HFFc6 (cell line): Measurements from ENCODE around the gene PLB1. TPM values are rescaled to one million over a fixed set of nuclear protein-coding genes. Genes with fewer than 3 reads are reported as not detected.
A peak's percentile ranks its signal among the peaks of the same experiment; 100 is the strongest.

ENCODE experiments used
- DNase-seq: peaks from one replicate; pipeline ENCODE4 v3.0.0-alpha.2; 2018
- H3K27ac Mint-ChIP-seq: 2 replicates; pipeline ENCODE4 v1.8.0; 2020; ENCODE audit warnings: mild to moderate bottlenecking, mixed read lengths
- H3K27me3 Mint-ChIP-seq: 2 replicates; pipeline ENCODE4 v1.8.0; 2021; ENCODE audit warnings: mild to moderate bottlenecking, moderate library complexity, mixed read lengths; ENCODE audit not compliant: insufficient read depth
- H3K36me3 Mint-ChIP-seq: 2 replicates; pipeline ENCODE4 v1.8.0; 2021; ENCODE audit warnings: low read depth, mixed read lengths
- H3K4me1 Mint-ChIP-seq: 2 replicates; pipeline ENCODE4 v1.8.0; 2020; ENCODE audit warnings: low read depth, mixed read lengths
- H3K4me3 Mint-ChIP-seq: 2 replicates; pipeline ENCODE4 v1.8.0; 2020; ENCODE audit warnings: mild to moderate bottlenecking, moderate library complexity, mixed read lengths
- H3K9me3 Mint-ChIP-seq: 2 replicates; pipeline ENCODE4 v1.8.0; 2020; ENCODE audit warnings: mild to moderate bottlenecking, mixed read lengths
- CTCF ChIP-seq: fragments of 200-600 bp; sonication (generic); IDR thresholded peaks from 2 replicates; pipeline ENCODE4 v1.5.0; 2021; ENCODE audit warnings: antibody characterized with exemption, mild to moderate bottlenecking
- total RNA-seq, 6 experiments: library from RNA; stranded (reverse); fragmentation: NEBNext Ultra II Directional; extraction: Animal tissue kit (Norgen Biotek cat#: 25700); gene quantifications; 2 replicates in 1 of 6; 3 replicates in 5 of 6; pipeline ENCODE4 v1.2.3, GENCODE V29; 2021

PLB1 gene
- total RNA-seq, 6 experiments from 2014 or later = 0.36 to 0.95 (median 0.62) TPM

GRCh38 chr2:28620291-28620793 lies 124.5 kb downstream of the PLB1 start:
- H3K9me3 Mint-ChIP-seq = no peaks in the 10 kb centered on the region
- no peak for DNase-seq
- peaks cover 32% of the 10 kb centered on the region for H3K4me1 Mint-ChIP-seq
- H3K4me3 Mint-ChIP-seq = no peak overlapping the region
- no peak for TF ChIP-seq CTCF
- no peaks in the 10 kb centered on the region for H3K36me3 Mint-ChIP-seq
- H3K27me3 Mint-ChIP-seq = no peaks in the 10 kb centered on the region
- H3K27ac Mint-ChIP-seq = peak overlapping the region; percentile 92

GRCh38 chr2:28620801-28621171 lies 124.9 kb downstream of the PLB1 start:
- Mint-ChIP-seq H3K36me3 (no peaks in the 10 kb centered on the region), H3K9me3 (no peaks in the 10 kb centered on the region), H3K27me3 (no peaks in the 10 kb centered on the region), H3K4me3 (no peak overlapping the region), H3K4me1 (peaks cover 36% of the 10 kb centered on the region), H3K27ac (peak overlapping the region; percentile 92)
- TF ChIP-seq CTCF = no peak
- DNase-seq = no peak

GRCh38 chr2:28621172-28622100 lies 125.6 kb downstream of the PLB1 start:
- peak; percentile 94 for DNase-seq
- Mint-ChIP-seq H3K4me1 (peaks cover 34% of the 10 kb centered on the region), H3K4me3 (peak overlapping the region; percentile 58), H3K36me3 (no peaks in the 10 kb centered on the region), H3K27ac (peak overlapping the region; percentile 92), H3K9me3 (no peaks in the 10 kb centered on the region), H3K27me3 (no peaks in the 10 kb centered on the region)
- TF ChIP-seq CTCF = peak; percentile 66

- no peaks in the 10 kb centered on the region for H3K9me3 Mint-ChIP-seq
- H3K4me1 Mint-ChIP-seq = peaks cover 34% of the 10 kb centered on the region
- H3K27me3 Mint-ChIP-seq = no peaks in the 10 kb centered on the region
- peak overlapping the region; percentile 92 for H3K27ac Mint-ChIP-seq
- H3K36me3 Mint-ChIP-seq = no peaks in the 10 kb centered on the region
- TF ChIP-seq CTCF = no peak
- DNase-seq = no peak
- H3K4me3 Mint-ChIP-seq = peak overlapping the region; percentile 58
Measured at GRCh38 chr2:28622101-28622499, 126.2 kb downstream of the PLB1 start.

GRCh38 chr2:28623582-28624405 lies 127.9 kb downstream of the PLB1 start:
- Mint-ChIP-seq H3K9me3 (no peaks in the 10 kb centered on the region), H3K27ac (no peak overlapping the region; the same call in 1 of the 2 replicates), H3K27me3 (no peaks in the 10 kb centered on the region), H3K36me3 (no peaks in the 10 kb centered on the region), H3K4me3 (no peak overlapping the region), H3K4me1 (peaks cover 45% of the 10 kb centered on the region)
- DNase-seq = no peak
- TF ChIP-seq CTCF = no peak
